ENCODE results near the gene CHD8. TPM values are rescaled to one million over a fixed set of nuclear protein-coding genes. Genes with fewer than 3 reads are reported as not detected.
A peak's percentile ranks its signal among the peaks of the same experiment; 100 is the strongest.
"Not testable (repeated sequence)": the region's sequence is repeated elsewhere in the genome, so short reads cannot be mapped to it uniquely, and the experiment has no call there.

The CHD8 gene
- total RNA-seq, 2 donors from 2014 or later, result 50.5 to 77.2 TPM

DNA sequence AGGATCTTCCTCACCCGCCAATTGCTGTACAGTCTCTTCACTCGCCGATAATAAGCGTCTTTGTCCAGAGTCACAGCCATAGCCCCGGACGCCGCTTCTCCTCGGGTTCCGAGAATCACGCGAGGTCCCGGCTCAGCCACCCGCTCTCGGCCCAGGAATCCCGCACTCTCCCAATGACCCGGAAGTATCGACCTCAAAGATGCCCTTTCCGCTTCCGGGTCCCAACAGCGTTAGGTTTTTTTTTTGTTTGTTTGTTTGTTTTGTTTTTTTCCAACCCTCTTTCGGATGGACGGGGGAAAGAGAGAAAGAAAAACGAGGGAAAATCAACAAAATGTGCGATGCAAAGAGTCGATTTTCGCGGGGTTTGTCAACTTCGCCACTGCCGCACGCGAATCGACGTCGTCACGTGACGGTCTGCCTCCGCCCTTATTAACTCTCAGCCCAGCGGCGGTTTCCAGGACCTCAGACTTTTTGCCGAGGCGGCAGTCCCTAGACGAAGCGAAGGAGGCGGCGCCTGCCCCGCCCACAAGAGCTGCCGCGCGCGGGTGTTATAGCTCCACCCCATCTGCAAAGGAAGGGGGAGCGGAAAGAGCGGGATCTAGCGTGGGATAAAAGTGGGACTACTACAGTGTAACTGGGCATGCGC is 72.0 kb downstream of the CHD8 start, which contains the start of gene SUPT16H:
TSS of gene SUPT16H (minus strand) at position 172 of the 646 bp plus-strand sequence. CDS start at position 80, 92 bp downstream.
- DNase-seq (ENCODE audit: low spot score) (peak; percentile 94), ATAC-seq (ENCODE audit: insufficient number of reproducible peaks, low FRiP score, low read depth) (peak; percentile 96)
- Histone ChIP-seq H3K9me3 (no peaks in the 10 kb centered on the region), H3K4me1 (ENCODE audit: control insufficient read depth in 1 of 2, low read depth in 2 of 2) (peaks cover 21% of the 10 kb centered on the region in 2 donors), H3K4me3 (peak within 1 kb of the TSS; percentile 75), H3K27ac (peak within 1 kb of the TSS; percentile 94 to 95), H3K36me3 (peaks cover 11% of the 10 kb centered on the region), H3K27me3 (replicated peaks; ENCODE audit: insufficient read depth) (no peaks in the 10 kb centered on the region)
- TF ChIP-seq, protein P1, sequence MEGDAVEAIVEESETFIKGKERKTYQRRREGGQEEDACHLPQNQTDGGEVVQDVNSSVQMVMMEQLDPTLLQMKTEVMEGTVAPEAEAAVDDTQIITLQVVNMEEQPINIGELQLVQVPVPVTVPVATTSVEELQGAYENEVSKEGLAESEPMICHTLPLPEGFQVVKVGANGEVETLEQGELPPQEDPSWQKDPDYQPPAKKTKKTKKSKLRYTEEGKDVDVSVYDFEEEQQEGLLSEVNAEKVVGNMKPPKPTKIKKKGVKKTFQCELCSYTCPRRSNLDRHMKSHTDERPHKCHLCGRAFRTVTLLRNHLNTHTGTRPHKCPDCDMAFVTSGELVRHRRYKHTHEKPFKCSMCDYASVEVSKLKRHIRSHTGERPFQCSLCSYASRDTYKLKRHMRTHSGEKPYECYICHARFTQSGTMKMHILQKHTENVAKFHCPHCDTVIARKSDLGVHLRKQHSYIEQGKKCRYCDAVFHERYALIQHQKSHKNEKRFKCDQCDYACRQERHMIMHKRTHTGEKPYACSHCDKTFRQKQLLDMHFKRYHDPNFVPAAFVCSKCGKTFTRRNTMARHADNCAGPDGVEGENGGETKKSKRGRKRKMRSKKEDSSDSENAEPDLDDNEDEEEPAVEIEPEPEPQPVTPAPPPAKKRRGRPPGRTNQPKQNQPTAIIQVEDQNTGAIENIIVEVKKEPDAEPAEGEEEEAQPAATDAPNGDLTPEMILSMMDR (IDR thresholded peaks at IDR 0.05), result no peak

DNA sequence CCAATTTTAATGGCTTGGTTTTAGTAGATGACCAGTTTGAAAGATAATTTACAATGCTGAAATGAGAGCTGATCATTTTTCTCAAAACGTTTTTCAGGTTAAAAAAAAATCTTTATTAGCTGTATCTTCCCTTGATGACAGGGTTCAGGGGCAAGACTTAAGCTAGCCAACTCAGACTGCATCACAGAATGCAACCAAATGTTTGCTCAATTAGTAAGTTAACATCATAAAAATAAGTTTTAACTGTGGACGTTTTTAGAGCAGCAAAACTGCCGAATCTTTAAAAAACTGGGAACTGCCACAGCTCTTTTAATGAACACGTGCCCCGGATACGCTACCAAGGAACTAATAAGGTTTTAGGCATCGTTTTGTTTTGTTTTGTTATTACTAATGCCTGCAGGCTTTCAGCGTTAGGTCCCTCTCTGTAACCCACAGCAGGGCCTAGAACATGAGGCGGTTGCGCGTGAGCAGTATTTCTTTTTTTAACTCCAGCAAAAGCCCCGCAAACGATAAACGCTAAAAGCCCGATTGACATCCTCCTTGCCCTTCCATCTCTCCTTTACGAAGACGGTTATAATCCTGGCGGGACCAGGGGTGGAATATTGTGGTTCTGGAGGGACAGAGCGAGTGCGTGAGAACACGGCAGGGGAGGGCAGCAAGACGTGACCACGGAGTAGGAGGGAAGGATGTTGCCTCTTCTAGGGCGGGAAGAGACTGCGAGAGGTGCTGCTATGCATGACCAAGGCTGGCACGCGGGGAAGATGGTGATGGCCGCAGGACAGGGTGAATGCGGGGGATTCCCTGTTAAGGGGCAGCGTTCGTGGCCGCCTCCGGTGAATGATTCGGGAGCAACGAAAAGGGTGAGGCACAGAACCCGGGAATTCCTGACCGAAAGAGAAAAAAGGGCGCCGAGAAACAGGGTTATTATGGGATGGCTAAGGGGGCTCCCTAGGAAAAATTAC is 72.8 kb downstream of the CHD8 start:
- Histone ChIP-seq H3K27me3 (replicated peaks; ENCODE audit: insufficient read depth) (no peaks in the 10 kb centered on the region), H3K4me3 (peak overlapping the region; percentile 75), H3K9me3 (no peaks in the 10 kb centered on the region), H3K4me1 (ENCODE audit: control insufficient read depth in 1 of 2, low read depth in 2 of 2) (peaks cover 21% of the 10 kb centered on the region in 2 donors), H3K27ac (peak overlapping the region; percentile 94 to 95), H3K36me3 (peaks cover 7% of the 10 kb centered on the region)
- no peak for DNase-seq (ENCODE audit: low spot score)
- TF ChIP-seq, protein P1 (IDR thresholded peaks at IDR 0.05), result no peak
- peak; percentile 10 for ATAC-seq (ENCODE audit: insufficient number of reproducible peaks, low FRiP score, low read depth)

DNA sequence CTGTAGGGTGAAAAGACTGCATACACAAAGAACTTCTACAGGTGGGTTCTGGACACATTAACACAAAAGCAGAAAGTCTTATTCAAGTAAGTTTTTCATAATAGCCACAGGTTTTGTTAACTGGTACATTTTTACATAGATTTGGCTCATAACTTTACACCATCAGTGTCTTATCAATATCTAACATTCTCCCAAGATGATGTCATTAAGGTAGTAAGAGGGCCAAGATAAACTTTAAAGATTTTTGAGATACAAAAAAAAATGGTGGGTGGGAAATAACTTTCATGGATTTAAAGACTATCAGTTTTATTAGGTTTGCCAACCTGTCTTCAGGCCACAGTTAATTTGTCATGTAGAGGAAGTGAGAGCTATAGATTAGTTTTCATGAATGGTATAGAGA is 73.8 kb downstream of the CHD8 start:
- no peaks in the 10 kb centered on the region for H3K27me3 ChIP-seq (replicated peaks; ENCODE audit: insufficient read depth)
- no peak overlapping the region for H3K4me3 ChIP-seq
- no peak for ATAC-seq (ENCODE audit: insufficient number of reproducible peaks, low FRiP score, low read depth)
- peaks cover 5% of the 10 kb centered on the region for H3K36me3 ChIP-seq
- no peak overlapping the region for H3K27ac ChIP-seq
- H3K4me1 ChIP-seq (ENCODE audit: control insufficient read depth in 1 of 2, low read depth in 2 of 2), result peaks cover 21% of the 10 kb centered on the region in 2 donors
- DNase-seq (ENCODE audit: low spot score), result no peak
- TF ChIP-seq, protein P1 (IDR thresholded peaks at IDR 0.05), result no peak
- H3K9me3 ChIP-seq, result no peaks in the 10 kb centered on the region

DNA sequence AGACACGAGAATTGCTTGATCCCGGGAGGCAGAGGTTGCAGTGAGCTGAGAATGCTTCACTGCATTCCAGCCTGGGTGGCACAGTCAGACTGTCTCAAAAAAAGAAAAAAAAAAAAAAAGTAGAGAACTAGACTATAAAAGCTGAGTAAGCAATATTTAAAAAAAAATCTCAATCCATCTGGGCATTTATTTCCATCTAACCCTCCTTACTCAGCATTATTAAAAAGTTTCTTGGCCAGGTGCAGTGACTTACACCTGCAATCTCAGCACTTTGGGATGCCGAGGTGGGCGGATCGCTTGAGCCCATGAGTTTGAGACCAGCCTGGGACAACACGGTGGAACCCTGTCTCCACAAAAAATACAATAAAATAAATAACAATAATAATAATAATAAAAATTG is 76.6 kb downstream of the CHD8 start:
- no peaks in the 10 kb centered on the region for H3K9me3 ChIP-seq
- H3K27me3 ChIP-seq (replicated peaks; ENCODE audit: insufficient read depth), result no peaks in the 10 kb centered on the region
- TF ChIP-seq, protein P1 (IDR thresholded peaks at IDR 0.05), result no peak
- H3K36me3 ChIP-seq, result no peaks in the 10 kb centered on the region
- H3K27ac ChIP-seq, result no peak overlapping the region
- ATAC-seq (ENCODE audit: insufficient number of reproducible peaks, low FRiP score, low read depth), result no peak
- H3K4me1 ChIP-seq (ENCODE audit: control insufficient read depth in 1 of 2, low read depth in 2 of 2), result peaks cover 18 to 21% of the 10 kb centered on the region in 2 donors
- DNase-seq (ENCODE audit: low spot score), result no peak
- H3K4me3 ChIP-seq, result no peak overlapping the region

DNA sequence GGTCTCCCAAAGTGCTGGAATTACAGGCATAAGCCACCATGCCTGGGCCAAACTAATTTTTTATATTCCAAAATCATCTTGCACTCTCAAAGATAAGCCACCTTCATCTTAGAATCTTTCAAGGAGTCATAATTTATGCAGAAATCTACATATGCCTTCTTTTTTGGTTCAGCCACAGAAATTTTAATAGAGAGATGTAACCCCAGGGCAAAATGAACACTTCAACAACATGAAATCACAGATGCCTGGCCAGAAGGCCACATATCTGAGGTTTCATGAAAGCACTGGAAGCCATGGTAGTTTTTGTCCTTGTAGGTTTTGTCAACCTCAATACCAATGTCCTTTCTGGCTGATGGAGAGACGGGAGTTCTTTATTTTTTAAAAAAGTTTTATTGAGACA is 81.9 kb downstream of the CHD8 start:
- Histone ChIP-seq H3K4me3 (no peak overlapping the region), H3K27me3 (replicated peaks; ENCODE audit: insufficient read depth) (no peaks in the 10 kb centered on the region), H3K27ac (no peak overlapping the region), H3K4me1 (ENCODE audit: control insufficient read depth in 1 of 2, low read depth in 2 of 2) (no peaks in the 10 kb centered on the region), H3K9me3 (no peaks in the 10 kb centered on the region), H3K36me3 (peaks cover 37% of the 10 kb centered on the region)
- no peak for DNase-seq (ENCODE audit: low spot score)
- no peak for ATAC-seq (ENCODE audit: insufficient number of reproducible peaks, low FRiP score, low read depth)
- TF ChIP-seq, protein P1 (IDR thresholded peaks at IDR 0.05), result no peak

DNA sequence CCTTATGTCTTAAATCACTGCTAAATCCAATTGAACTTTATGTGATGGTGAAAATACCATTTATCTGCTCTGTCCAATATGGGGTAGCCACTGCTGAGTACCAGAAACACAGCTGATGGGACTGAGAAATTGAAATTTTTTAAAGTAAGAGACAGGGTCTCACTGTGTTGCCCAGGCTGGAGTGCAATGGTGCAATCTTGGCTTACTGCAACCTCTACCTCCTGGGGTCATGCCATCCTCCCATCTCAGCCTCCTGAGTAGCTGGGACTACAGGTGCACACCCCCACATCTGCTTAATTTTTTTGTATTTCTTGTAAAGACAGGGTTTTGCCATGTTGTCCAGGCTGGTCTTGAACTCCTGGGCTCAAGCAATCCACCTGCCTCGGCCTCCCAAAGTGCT is 83.1 kb downstream of the CHD8 start:
- not testable (repeated sequence) for H3K27me3 ChIP-seq (replicated peaks; ENCODE audit: insufficient read depth); H3K4me1 ChIP-seq (ENCODE audit: control insufficient read depth in 1 of 2, low read depth in 2 of 2); H3K4me3 ChIP-seq; DNase-seq (ENCODE audit: low spot score); H3K9me3 ChIP-seq; H3K27ac ChIP-seq; ATAC-seq (ENCODE audit: insufficient number of reproducible peaks, low FRiP score, low read depth)
- peaks cover 49% of the 10 kb centered on the region for H3K36me3 ChIP-seq

Data from thoracic aorta (tissue), 2 donors.